HFFc6 (cell line): ENCODE measurements around the gene DISC1. TPM values are rescaled to one million over a fixed set of nuclear protein-coding genes. Genes with fewer than 3 reads are reported as not detected.

ENCODE experiments used
- DNase-seq: peaks from one replicate; pipeline ENCODE4 v3.0.0-alpha.2; 2018
- H3K27ac Mint-ChIP-seq: 2 replicates; pipeline ENCODE4 v1.8.0; 2020; ENCODE audit warnings: mild to moderate bottlenecking, mixed read lengths
- H3K27me3 Mint-ChIP-seq: 2 replicates; pipeline ENCODE4 v1.8.0; 2021; ENCODE audit warnings: mild to moderate bottlenecking, moderate library complexity, mixed read lengths; ENCODE audit not compliant: insufficient read depth
- H3K36me3 Mint-ChIP-seq: 2 replicates; pipeline ENCODE4 v1.8.0; 2021; ENCODE audit warnings: low read depth, mixed read lengths
- H3K4me1 Mint-ChIP-seq: 2 replicates; pipeline ENCODE4 v1.8.0; 2020; ENCODE audit warnings: low read depth, mixed read lengths
- H3K4me3 Mint-ChIP-seq: 2 replicates; pipeline ENCODE4 v1.8.0; 2020; ENCODE audit warnings: mild to moderate bottlenecking, moderate library complexity, mixed read lengths
- H3K9me3 Mint-ChIP-seq: 2 replicates; pipeline ENCODE4 v1.8.0; 2020; ENCODE audit warnings: mild to moderate bottlenecking, mixed read lengths
- total RNA-seq, 6 experiments: library from RNA; stranded (reverse); fragmentation: NEBNext Ultra II Directional; extraction: Animal tissue kit (Norgen Biotek cat#: 25700); gene quantifications; 2 replicates in 1 of 6; 3 replicates in 5 of 6; pipeline ENCODE4 v1.2.3, GENCODE V29; 2021
- TF ChIP-seq, protein P1 (sequence below): fragments of 200-600 bp; sonication (generic); IDR thresholded peaks from 2 replicates; pipeline ENCODE4 v1.5.0; 2021; ENCODE audit warnings: antibody characterized with exemption, mild to moderate bottlenecking

Gene DISC1
- total RNA-seq, 6 experiments from 2014 or later: 1.3 to 4.3 (median 1.9) TPM

DNA sequence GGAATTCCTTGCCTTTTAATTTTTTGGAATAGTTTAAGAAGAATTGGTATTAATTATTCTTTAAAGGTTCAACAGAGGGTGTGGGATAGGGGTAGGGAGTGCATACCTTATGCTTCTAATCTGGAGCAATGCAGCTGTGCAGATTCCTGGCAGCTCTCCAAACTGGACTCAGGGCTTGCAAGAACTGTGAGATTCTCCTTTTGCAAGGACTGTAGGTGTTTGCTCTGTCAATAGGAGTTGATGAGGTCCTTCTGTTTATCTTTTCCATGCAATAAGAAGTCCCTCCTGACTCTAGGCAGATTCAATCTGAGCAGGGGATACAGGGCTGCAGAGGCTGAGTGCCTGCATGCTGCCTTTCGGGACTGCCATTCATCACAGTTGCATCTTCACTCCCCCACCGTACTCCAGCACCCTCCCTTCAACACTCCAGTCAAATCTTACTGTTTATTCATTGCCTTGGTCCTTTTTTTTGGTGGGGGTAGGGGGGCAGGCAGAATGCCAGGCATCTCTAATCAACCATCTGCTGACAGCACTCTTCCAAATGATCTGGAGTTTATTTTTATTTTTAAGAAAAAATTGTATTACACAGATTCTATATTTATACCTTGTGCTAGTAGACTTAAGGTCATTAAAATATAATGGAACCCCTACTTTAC, 122.3 kb downstream of the DISC1 start:
- peaks cover 7% of the 10 kb centered on the region; the same call in 1 of the 2 replicates for H3K36me3 Mint-ChIP-seq
- H3K4me3 Mint-ChIP-seq: no peak overlapping the region
- TF ChIP-seq, protein P1, sequence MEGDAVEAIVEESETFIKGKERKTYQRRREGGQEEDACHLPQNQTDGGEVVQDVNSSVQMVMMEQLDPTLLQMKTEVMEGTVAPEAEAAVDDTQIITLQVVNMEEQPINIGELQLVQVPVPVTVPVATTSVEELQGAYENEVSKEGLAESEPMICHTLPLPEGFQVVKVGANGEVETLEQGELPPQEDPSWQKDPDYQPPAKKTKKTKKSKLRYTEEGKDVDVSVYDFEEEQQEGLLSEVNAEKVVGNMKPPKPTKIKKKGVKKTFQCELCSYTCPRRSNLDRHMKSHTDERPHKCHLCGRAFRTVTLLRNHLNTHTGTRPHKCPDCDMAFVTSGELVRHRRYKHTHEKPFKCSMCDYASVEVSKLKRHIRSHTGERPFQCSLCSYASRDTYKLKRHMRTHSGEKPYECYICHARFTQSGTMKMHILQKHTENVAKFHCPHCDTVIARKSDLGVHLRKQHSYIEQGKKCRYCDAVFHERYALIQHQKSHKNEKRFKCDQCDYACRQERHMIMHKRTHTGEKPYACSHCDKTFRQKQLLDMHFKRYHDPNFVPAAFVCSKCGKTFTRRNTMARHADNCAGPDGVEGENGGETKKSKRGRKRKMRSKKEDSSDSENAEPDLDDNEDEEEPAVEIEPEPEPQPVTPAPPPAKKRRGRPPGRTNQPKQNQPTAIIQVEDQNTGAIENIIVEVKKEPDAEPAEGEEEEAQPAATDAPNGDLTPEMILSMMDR: no peak
- H3K4me1 Mint-ChIP-seq: no peaks in the 10 kb centered on the region
- DNase-seq: no peak
- H3K27me3 Mint-ChIP-seq: no peaks in the 10 kb centered on the region; the same call in 1 of the 2 replicates
- no peaks in the 10 kb centered on the region; the same call in 1 of the 2 replicates for H3K9me3 Mint-ChIP-seq
- H3K27ac Mint-ChIP-seq: no peak overlapping the region

DNA sequence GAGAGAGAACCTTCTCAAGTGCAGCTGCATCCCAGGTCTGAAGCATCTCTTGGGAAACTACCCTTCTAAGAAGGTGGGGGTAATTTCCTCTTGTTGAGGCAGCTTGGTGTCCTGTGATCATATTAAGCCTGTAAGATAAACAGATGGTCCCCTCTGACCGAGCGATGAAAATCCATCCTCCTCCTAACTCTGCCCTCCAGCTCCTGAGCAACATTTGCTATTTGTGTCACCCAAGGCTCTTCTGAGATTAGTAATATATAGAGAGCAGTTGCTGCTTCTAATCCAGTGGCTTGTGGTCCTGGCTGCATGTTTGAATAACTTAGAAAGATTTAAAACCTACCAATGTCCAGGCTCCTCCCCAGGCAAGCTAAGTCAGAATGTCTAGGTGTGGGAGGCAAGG, 123.7 kb downstream of the DISC1 start:
- TF ChIP-seq, protein P1: no peak
- DNase-seq: no peak
- Mint-ChIP-seq H3K27ac (no peak overlapping the region), H3K4me3 (no peak overlapping the region), H3K4me1 (no peaks in the 10 kb centered on the region), H3K27me3 (no peaks in the 10 kb centered on the region; the same call in 1 of the 2 replicates), H3K36me3 (peaks cover 7% of the 10 kb centered on the region; the same call in 1 of the 2 replicates), H3K9me3 (no peaks in the 10 kb centered on the region; the same call in 1 of the 2 replicates)

DNA sequence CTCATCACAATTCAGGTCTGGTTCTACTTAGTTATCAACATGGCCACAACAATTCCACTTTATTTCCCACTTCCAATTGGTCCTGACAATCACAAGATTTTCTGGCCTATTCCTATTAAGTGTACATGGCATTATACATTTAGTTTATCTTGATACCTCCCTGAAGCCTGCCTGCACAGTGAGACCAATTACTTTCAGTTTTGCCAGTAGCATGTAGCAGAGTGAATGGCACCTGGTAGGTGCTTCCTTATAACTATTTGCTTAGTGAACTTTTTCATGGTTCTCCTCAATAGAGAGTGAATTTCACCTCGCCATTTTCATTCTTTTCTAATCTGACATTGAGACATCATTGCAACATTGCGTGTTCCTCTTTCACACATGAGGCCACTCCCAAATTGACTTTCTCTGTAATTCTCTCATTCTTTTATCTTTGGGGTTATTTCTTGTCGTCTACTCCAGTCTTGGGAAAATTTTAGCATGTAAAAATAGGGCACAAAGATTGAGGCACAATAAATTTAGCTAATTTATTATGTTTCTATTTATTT, 124.3 kb downstream of the DISC1 start:
- H3K4me3 Mint-ChIP-seq: no peak overlapping the region

DNA sequence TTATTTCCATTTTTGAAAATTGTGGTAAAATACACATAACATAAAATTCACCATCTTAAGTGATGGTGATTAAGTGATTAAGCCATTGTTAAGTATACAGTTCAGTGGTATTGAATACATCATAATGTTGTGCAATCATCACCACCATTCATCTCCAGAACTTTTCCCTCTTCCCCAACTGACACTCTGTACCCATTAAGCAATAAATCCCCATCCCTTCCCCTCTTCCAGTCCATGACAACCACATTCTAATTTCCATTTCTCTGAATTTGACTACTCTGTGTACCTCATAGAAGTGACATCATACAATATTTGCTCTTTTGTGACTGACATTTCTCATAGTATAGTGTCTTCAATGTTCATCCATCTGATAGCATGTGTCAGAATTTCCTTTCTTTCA, 124.8 kb downstream of the DISC1 start:
- no peaks in the 10 kb centered on the region; the same call in 1 of the 2 replicates for H3K27me3 Mint-ChIP-seq
- H3K4me3 Mint-ChIP-seq: no peak overlapping the region
- no peak overlapping the region for H3K27ac Mint-ChIP-seq
- no peak for DNase-seq
- peaks cover 7% of the 10 kb centered on the region; the same call in 1 of the 2 replicates for H3K36me3 Mint-ChIP-seq
- H3K9me3 Mint-ChIP-seq: no peaks in the 10 kb centered on the region; the same call in 1 of the 2 replicates
- no peaks in the 10 kb centered on the region for H3K4me1 Mint-ChIP-seq
- TF ChIP-seq, protein P1: no peak

More for the DNA sequence above, 124.3 kb downstream of the DISC1 start:
- no peaks in the 10 kb centered on the region for H3K4me1 Mint-ChIP-seq
- TF ChIP-seq, protein P1: no peak
- DNase-seq: no peak
- H3K36me3 Mint-ChIP-seq: peaks cover 7% of the 10 kb centered on the region; the same call in 1 of the 2 replicates
- no peaks in the 10 kb centered on the region; the same call in 1 of the 2 replicates for H3K27me3 Mint-ChIP-seq
- H3K9me3 Mint-ChIP-seq: no peaks in the 10 kb centered on the region; the same call in 1 of the 2 replicates
- no peak overlapping the region for H3K27ac Mint-ChIP-seq

DNA sequence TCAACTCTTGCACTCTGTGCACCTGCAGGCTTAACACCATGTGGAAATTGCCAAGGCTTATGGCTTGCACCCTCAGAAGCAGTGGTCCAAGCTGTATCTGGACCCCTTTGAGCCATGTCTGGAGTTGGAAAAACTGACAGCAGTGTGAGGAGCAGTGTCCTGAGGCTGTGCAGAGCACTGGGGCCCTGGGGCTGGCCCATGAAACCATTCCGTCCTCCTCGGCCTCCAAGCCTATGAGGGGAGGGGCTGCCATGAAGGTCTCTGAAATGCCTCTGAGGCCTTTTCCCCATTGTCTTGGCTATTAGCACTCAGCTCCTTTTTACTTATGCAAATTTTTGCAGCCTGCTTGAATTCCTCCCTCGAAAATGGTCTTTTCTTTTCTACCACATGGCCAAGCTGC, 126.7 kb downstream of the DISC1 start:
- no peak overlapping the region for H3K27ac Mint-ChIP-seq
- no peaks in the 10 kb centered on the region; the same call in 1 of the 2 replicates for H3K9me3 Mint-ChIP-seq
- H3K36me3 Mint-ChIP-seq: peaks cover 7% of the 10 kb centered on the region; the same call in 1 of the 2 replicates
- DNase-seq: no peak
- H3K27me3 Mint-ChIP-seq: no peaks in the 10 kb centered on the region; the same call in 1 of the 2 replicates
- H3K4me3 Mint-ChIP-seq: no peak overlapping the region
- no peaks in the 10 kb centered on the region for H3K4me1 Mint-ChIP-seq
- TF ChIP-seq, protein P1: no peak
